Coronary artery (tissue), 2 donors: ENCODE measurements around the gene FAM20A.

ENCODE experiments used
- DNase-seq: peaks from one replicate; pipeline ENCODE4 v3.0.0-alpha.2; 2017; ENCODE audit warnings: low spot score
- H3K27ac ChIP-seq, 2 donors: fragments of 200-600 bp; sonication (generic); one replicate each; pipeline ENCODE4 v1.5.1; 2016 to 2019
- H3K4me3 ChIP-seq: fragments of 200-600 bp; sonication (generic); 2 replicates; pipeline ENCODE4 v1.5.1; 2016; ENCODE audit warnings: mild to moderate bottlenecking, moderate library complexity
- CTCF ChIP-seq: fragments of 200-600 bp; sonication (generic); IDR thresholded peaks from one replicate; pipeline ENCODE4 v1.5.1; 2019; ENCODE audit warnings: antibody characterized with exemption

The FAM20A gene

GRCh38 chr17:68509141-68510057, 91.8 kb downstream of the FAM20A start:
- Histone ChIP-seq H3K4me3 (no peak overlapping the region), H3K27ac (no peak overlapping the region)
- no peak for DNase-seq
- TF ChIP-seq CTCF = no peak

- H3K4me3 ChIP-seq = no peak overlapping the region
- DNase-seq = no peak
- no peak for TF ChIP-seq CTCF
- no peak overlapping the region for H3K27ac ChIP-seq
Measured at GRCh38 chr17:68507576-68507975, 93.6 kb downstream of the FAM20A start.

GRCh38 chr17:68505951-68506350, 95.2 kb downstream of the FAM20A start:
- no peak for DNase-seq
- Histone ChIP-seq H3K4me3 (no peak overlapping the region), H3K27ac (no peak overlapping the region)
- no peak for TF ChIP-seq CTCF

GRCh38 chr17:68501074-68501473, 100.1 kb downstream of the FAM20A start:
- no peak for TF ChIP-seq CTCF
- Histone ChIP-seq H3K27ac (no peak overlapping the region), H3K4me3 (no peak overlapping the region)
- no peak for DNase-seq

- DNase-seq = no peak
- Histone ChIP-seq H3K4me3 (no peak overlapping the region), H3K27ac (no peak overlapping the region)
- no peak for TF ChIP-seq CTCF
Measured at GRCh38 chr17:68499587-68499986, 101.6 kb downstream of the FAM20A start.

GRCh38 chr17:68498479-68499326, 102.5 kb downstream of the FAM20A start:
- no peak for TF ChIP-seq CTCF
- peak overlapping the region; percentile 31 for H3K4me3 ChIP-seq
- H3K27ac ChIP-seq = peak overlapping the region; percentile 13 to 57
- no peak for DNase-seq
